IMR-90 (cell line): ENCODE results near the gene CHCHD4. TPM values are rescaled to one million over a fixed set of nuclear protein-coding genes. Genes with fewer than 3 reads are reported as not detected.

ENCODE experiments used
- ATAC-seq: fragments of 200-7000 bp; cut with Tn5 transposase; 2 replicates; pipeline ENCODE4 v1.9.1; 2020; ENCODE audit warnings: low read depth, mild to moderate bottlenecking, moderate library complexity
- BruUV-seq: library from RNA; stranded (reverse); fragments of 400-500 nt; replicated peaks from 2 replicates; lab custom pipeline; 2021; lab: Mats Ljungman, UMichigan
- CTCF ChIA-PET: fragments of 300-600 bp; formaldehyde crosslinking; extraction: SDS; loops from one replicate; lab custom pipeline; 2021; ENCODE audit warnings: antibody characterized with exemption; lab: Yijun Ruan, JAX
- POLR2A ChIA-PET: fragments of 300-600 bp; sonication (Branson Sonifier 250); formaldehyde crosslinking; loops from one replicate; lab custom pipeline; 2022; ENCODE audit warnings: antibody characterized with exemption; ENCODE audit not compliant: unreplicated experiment; lab: Charles Lee
- DNase-seq: peaks from one replicate; pipeline ENCODE4 v3.0.0; 2013
- H2AFZ ChIP-seq: replicated peaks from 2 replicates; pipeline ENCODE3; 2013; ENCODE audit warnings: low read length, mild to moderate bottlenecking; ENCODE audit not compliant: poor library complexity
- H2AK5ac ChIP-seq: 2 replicates; pipeline ENCODE4 v1.6.1; 2013; ENCODE audit warnings: low read depth, low read length, inconsistent platforms
- H2AK9ac ChIP-seq: replicated peaks from 2 replicates; pipeline ENCODE3; 2013; ENCODE audit warnings: mild to moderate bottlenecking, low read depth, low read length, moderate library complexity; ENCODE audit not compliant: poor library complexity
- H2BK120ac ChIP-seq: 2 replicates; pipeline ENCODE4 v1.6.1; 2013; ENCODE audit warnings: low read depth, low read length, inconsistent platforms
- H2BK15ac ChIP-seq: 3 replicates; pipeline ENCODE4 v1.6.1; 2013; ENCODE audit warnings: low read depth, low read length, inconsistent platforms
- H2BK20ac ChIP-seq: 2 replicates; pipeline ENCODE4 v1.6.1; 2013; ENCODE audit warnings: low read depth, mild to moderate bottlenecking, inconsistent platforms, low read length, moderate library complexity
- H2BK5ac ChIP-seq: 2 replicates; pipeline ENCODE4 v1.6.1; 2013; ENCODE audit warnings: mild to moderate bottlenecking, low read depth, low read length, inconsistent platforms; ENCODE audit not compliant: poor library complexity, severe bottlenecking
- H3K14ac ChIP-seq: replicated peaks from 2 replicates; pipeline ENCODE4 v1.6.1; 2013; ENCODE audit warnings: low read depth, low read length, inconsistent platforms
- H3K18ac ChIP-seq: 2 replicates; pipeline ENCODE4 v1.6.1; 2013; ENCODE audit warnings: low read depth, low read length, control low read depth
- H3K23ac ChIP-seq: 2 replicates; pipeline ENCODE4 v1.6.1; 2013; ENCODE audit warnings: low read depth, low read length, inconsistent platforms
- H3K27ac ChIP-seq: 2 replicates; pipeline ENCODE4 v1.5.1; 2013; ENCODE audit warnings: mild to moderate bottlenecking, control low read depth, low read length; ENCODE audit not compliant: insufficient read depth
- H3K27me3 ChIP-seq: 2 replicates; pipeline ENCODE4 v1.6.1; 2013; ENCODE audit warnings: low read length; ENCODE audit not compliant: control insufficient read depth, insufficient read depth
- H3K36me3 ChIP-seq: 2 replicates; pipeline ENCODE4 v1.6.1; 2013; ENCODE audit warnings: low read length, mixed read lengths; ENCODE audit not compliant: control insufficient read depth, insufficient read depth
- H3K4ac ChIP-seq: 2 replicates; pipeline ENCODE4 v1.6.1; 2013; ENCODE audit warnings: low read depth, low read length, inconsistent platforms
- H3K4me1 ChIP-seq: 2 replicates; pipeline ENCODE4 v1.6.1; 2013; ENCODE audit warnings: low read length, mixed read lengths; ENCODE audit not compliant: control insufficient read depth, insufficient read depth
- H3K4me2 ChIP-seq: 2 replicates; pipeline ENCODE4 v1.6.1; 2013; ENCODE audit warnings: low read depth, mild to moderate bottlenecking, control low read depth, low read length, moderate library complexity
- H3K4me3 ChIP-seq: 2 replicates; pipeline ENCODE4 v1.5.1; 2013; ENCODE audit warnings: low read depth, mild to moderate bottlenecking, control low read depth, low read length, moderate library complexity; ENCODE audit not compliant: insufficient read depth
- H3K56ac ChIP-seq: 2 replicates; pipeline ENCODE4 v1.6.1; 2013; ENCODE audit warnings: low read length, inconsistent platforms; ENCODE audit not compliant: insufficient read depth; ENCODE audit errors: extremely low read depth
- H3K79me1 ChIP-seq, 2 experiments: 2 replicates each; pipeline ENCODE4 v1.6.1; 2013; ENCODE audit warnings: low read length in 2 of 2, inconsistent platforms in 1 of 2, low read depth in 1 of 2
- H3K9ac ChIP-seq: 2 replicates; pipeline ENCODE4 v1.6.1; 2013; ENCODE audit warnings: low read depth, low read length, control low read depth
- H3K9me1 ChIP-seq: 2 replicates; pipeline ENCODE4 v1.6.1; 2013; ENCODE audit warnings: low read length, inconsistent platforms; ENCODE audit not compliant: insufficient read depth
- H3K9me3 ChIP-seq: 2 replicates; pipeline ENCODE4 v1.6.1; 2013; ENCODE audit warnings: low read length; ENCODE audit not compliant: control insufficient read depth, insufficient read depth
- H4K20me1 ChIP-seq: 2 replicates; pipeline ENCODE4 v1.6.1; 2013; ENCODE audit warnings: low read length, inconsistent platforms; ENCODE audit not compliant: insufficient read depth
- H4K5ac ChIP-seq: 2 replicates; pipeline ENCODE4 v1.6.1; 2013; ENCODE audit warnings: mild to moderate bottlenecking, low read depth, low read length, control low read depth
- H4K8ac ChIP-seq, 2 experiments: 2 replicates each; pipeline ENCODE4 v1.6.1; 2013; ENCODE audit warnings: low read depth in 2 of 2, low read length in 2 of 2, control low read depth in 1 of 2, inconsistent platforms in 1 of 2
- H4K91ac ChIP-seq: 2 replicates; pipeline ENCODE4 v1.6.1; 2013; ENCODE audit warnings: low read depth, low read length, inconsistent platforms; ENCODE audit not compliant: insufficient read depth
- CEBPB ChIP-seq: IDR thresholded peaks from 2 replicates; pipeline ENCODE4 v1.6.1; 2012; ENCODE audit warnings: low read depth, low read length, improper control_type of control experiment
- NFE2L2 ChIP-seq: fragments of 150-350 bp; IDR thresholded peaks from 2 replicates; pipeline ENCODE4 v1.6.1; 2016; ENCODE audit warnings: low read depth, mild to moderate bottlenecking, low read length
- POLR2A ChIP-seq: IDR thresholded peaks from 2 replicates; pipeline ENCODE4 v1.6.1; 2012; ENCODE audit warnings: mild to moderate bottlenecking, low read depth, low read length
- RAD21 ChIP-seq: IDR thresholded peaks from 2 replicates; pipeline ENCODE4 v1.6.1; 2012; ENCODE audit warnings: low read length, improper control_type of control experiment
- SMC3 ChIP-seq: fragments of 150-350 bp; IDR thresholded peaks from 2 replicates; pipeline ENCODE4 v1.6.1; 2016; ENCODE audit warnings: low read depth, mild to moderate bottlenecking, antibody characterized with exemption, low read length, moderate library complexity
- WGBS, 2 experiments: methylation state at CpG; one replicate each; pipeline versions ENCODE4 v1.1.5 to v1.1.7; 2013; ENCODE audit warnings: missing lambda C conversion rate in 2 of 2; ENCODE audit not compliant: insufficient read length in 1 of 2; ENCODE audit errors: extremely low coverage in 2 of 2; 5-methylcytosine and 5-hydroxymethylcytosine counted together
- dilution Hi-C: fragments of 300-500 bp; cut with HindIII; formaldehyde crosslinking; loops from one replicate; pipeline ENCODE4 v1.14.3; 2018; ENCODE audit warnings: low sequenced_read_pairs; ENCODE audit not compliant: unreplicated experiment
- in situ Hi-C: fragments of 300-500 bp; cut with MboI; formaldehyde crosslinking; loops from 3 replicates; pipeline ENCODE4 v1.14.3; 2019; ENCODE audit warnings: low sequenced_read_pairs, inconsistent platforms, mixed read lengths
- intact Hi-C: fragments of 100-400 bp; cut with micrococcal nuclease; formaldehyde crosslinking; loops from 2 replicates; pipeline ENCODE4 v1.10.0; 2022
- polyA plus RNA-seq, 3 experiments: library from polyadenylated mRNA; depleted of rRNA; stranded (reverse); fragments of >200 nt; gene quantifications; 2 replicates each; pipeline ENCODE4 v1.2.3, GENCODE V29; 2012; ENCODE audit warnings: low replicate concordance in 1 of 3
- total RNA-seq: library from RNA; depleted of rRNA; stranded (reverse); fragments of >200 nt; gene quantifications from 2 replicates; pipeline ENCODE4 v1.2.3, GENCODE V29; 2012
- TF ChIP-seq, protein P1 (sequence below): conservative IDR thresholded peaks from 2 replicates; pipeline ENCODE4 v1.5.1; 2012; ENCODE audit warnings: mild to moderate bottlenecking, low read depth, low read length, improper control_type of control experiment

Gene CHCHD4
- total and polyA plus RNA-seq, 2 of the 4 experiments (the other 2 are of a cell fraction): 9.0 to 9.8 TPM

- intact Hi-C loops (no loop called here), dilution Hi-C loops (no loop called here), in situ Hi-C loops (no loop called here)
- H3K4me1 ChIP-seq: no peaks in the 10 kb centered on the region
- no peak overlapping the region for H3K4me3 ChIP-seq
- no peak overlapping the region for H3K27ac ChIP-seq
- no peak overlapping the region for H3K18ac ChIP-seq
- 86% methylated on average over 6 of the region's 13 CpGs; no CpG with 5 or more reads in 1 of the 2 experiments for WGBS, 2 experiments
- peaks cover 2% of the 10 kb centered on the region; the same call in 1 of the 2 replicates for H3K9me3 ChIP-seq
- H3K9me1 ChIP-seq: peaks cover 2% of the 10 kb centered on the region; the same call in 1 of the 2 replicates
- H2AK5ac ChIP-seq: no peak overlapping the region
- no peak overlapping the region for H2BK20ac ChIP-seq
- CTCF ChIA-PET: interaction anchor here (0.6 kb wide), 1 partner anchor 68 kb away, joined by 3 read pairs; no protein-coding TSS in a partner anchor
- H3K23ac ChIP-seq: no peak overlapping the region
- no peak overlapping the region for H2BK5ac ChIP-seq
- no peak overlapping the region for H2AK9ac ChIP-seq
- H2BK15ac ChIP-seq: no peak overlapping the region
- no TSS peak for BruUV-seq
- peaks cover 25 to 43% of the 10 kb centered on the region in 2 experiments for H3K79me1 ChIP-seq
- peaks cover 67% of the 10 kb centered on the region for H3K36me3 ChIP-seq
- no peak overlapping the region for H4K8ac ChIP-seq
- no peak overlapping the region for H3K56ac ChIP-seq
- no peak overlapping the region for H3K4ac ChIP-seq
- no peak overlapping the region for H3K4me2 ChIP-seq
- POLR2A ChIA-PET: no interaction called here
- no peak overlapping the region for H2BK120ac ChIP-seq
- H4K20me1 ChIP-seq: no peaks in the 10 kb centered on the region
- H4K91ac ChIP-seq: no peak overlapping the region
- no peak overlapping the region for H3K9ac ChIP-seq
- H2AFZ ChIP-seq: no peak overlapping the region
- no peak for TF ChIP-seq RAD21
- TF ChIP-seq, protein P1, sequence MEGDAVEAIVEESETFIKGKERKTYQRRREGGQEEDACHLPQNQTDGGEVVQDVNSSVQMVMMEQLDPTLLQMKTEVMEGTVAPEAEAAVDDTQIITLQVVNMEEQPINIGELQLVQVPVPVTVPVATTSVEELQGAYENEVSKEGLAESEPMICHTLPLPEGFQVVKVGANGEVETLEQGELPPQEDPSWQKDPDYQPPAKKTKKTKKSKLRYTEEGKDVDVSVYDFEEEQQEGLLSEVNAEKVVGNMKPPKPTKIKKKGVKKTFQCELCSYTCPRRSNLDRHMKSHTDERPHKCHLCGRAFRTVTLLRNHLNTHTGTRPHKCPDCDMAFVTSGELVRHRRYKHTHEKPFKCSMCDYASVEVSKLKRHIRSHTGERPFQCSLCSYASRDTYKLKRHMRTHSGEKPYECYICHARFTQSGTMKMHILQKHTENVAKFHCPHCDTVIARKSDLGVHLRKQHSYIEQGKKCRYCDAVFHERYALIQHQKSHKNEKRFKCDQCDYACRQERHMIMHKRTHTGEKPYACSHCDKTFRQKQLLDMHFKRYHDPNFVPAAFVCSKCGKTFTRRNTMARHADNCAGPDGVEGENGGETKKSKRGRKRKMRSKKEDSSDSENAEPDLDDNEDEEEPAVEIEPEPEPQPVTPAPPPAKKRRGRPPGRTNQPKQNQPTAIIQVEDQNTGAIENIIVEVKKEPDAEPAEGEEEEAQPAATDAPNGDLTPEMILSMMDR: no peak
- no peak for TF ChIP-seq NFE2L2
- TF ChIP-seq POLR2A: no peak
- no peak for TF ChIP-seq CEBPB
- TF ChIP-seq SMC3: no peak
- H3K14ac ChIP-seq: no peak overlapping the region
- DNase-seq (no peak), ATAC-seq (no peak)
- H3K27me3 ChIP-seq: no peaks in the 10 kb centered on the region
- H4K5ac ChIP-seq: no peak overlapping the region
These were observed 32.3 kb upstream of the CHCHD4 start for GRCh38 chr3:14156843-14157561.
